H1 (cell line): ENCODE measurements around the gene OR51B5. TPM values are rescaled to one million over a fixed set of nuclear protein-coding genes. Genes with fewer than 3 reads are reported as not detected.

Experiments used
- CTCF ChIA-PET: fragments of 300-600 bp; sonication (Branson Sonifier 250); formaldehyde crosslinking; loops from one replicate; lab custom pipeline; 2021; ENCODE audit not compliant: partially characterized antibody; lab: Charles Lee
- POLR2A ChIA-PET: fragments of 300-600 bp; sonication (Branson Sonifier 250); formaldehyde crosslinking; loops from one replicate; lab custom pipeline; 2021; ENCODE audit warnings: inconsistent platforms; ENCODE audit not compliant: partially characterized antibody; lab: Charles Lee
- DNase-seq, 2 experiments: peaks; one replicate each; pipeline versions ENCODE4 v3.0.0 to v3.0.0-alpha.2; 2010 to 2022; ENCODE audit warnings: low spot score in 2 of 2, low read depth in 1 of 2, mixed read lengths in 1 of 2
- FAIRE-seq: peaks from 2 replicates; lab custom pipeline; 2011; peaks lifted over from hg19 to GRCh38; lab: Jason Lieb, UNC
- H2AFZ ChIP-seq: 2 replicates; pipeline ENCODE4 v1.8.1; 2012; ENCODE audit warnings: low read length, inconsistent platforms
- H2AK5ac ChIP-seq: 2 replicates; pipeline ENCODE4 v1.6.1; 2013; ENCODE audit warnings: low read depth, low read length
- H2BK120ac ChIP-seq: replicated peaks from 2 replicates; pipeline ENCODE3; 2013; ENCODE audit warnings: low read depth, low read length, inconsistent platforms
- H2BK12ac ChIP-seq: 2 replicates; pipeline ENCODE4 v1.6.1; 2013; ENCODE audit warnings: low read depth, low read length
- H2BK15ac ChIP-seq: 2 replicates; pipeline ENCODE4 v1.6.1; 2013; ENCODE audit warnings: low read length
- H2BK20ac ChIP-seq: 2 replicates; pipeline ENCODE4 v1.6.1; 2013; ENCODE audit warnings: low read length
- H2BK5ac ChIP-seq: 2 replicates; pipeline ENCODE4 v1.6.1; 2013; ENCODE audit warnings: low read depth, low read length
- H3K14ac ChIP-seq: 2 replicates; pipeline ENCODE4 v1.6.1; 2013; ENCODE audit warnings: inconsistent platforms; ENCODE audit not compliant: insufficient read length
- H3K18ac ChIP-seq: 2 replicates; pipeline ENCODE4 v1.6.1; 2013; ENCODE audit warnings: low read length; ENCODE audit errors: extremely low read depth
- H3K23ac ChIP-seq: 2 replicates; pipeline ENCODE4 v1.6.1; 2013; ENCODE audit warnings: inconsistent platforms; ENCODE audit not compliant: insufficient read length
- H3K23me2 ChIP-seq: 2 replicates; pipeline ENCODE4 v1.6.1; 2013; ENCODE audit warnings: low read depth, low read length
- H3K27ac ChIP-seq: 2 replicates; pipeline ENCODE4 v1.6.1; 2011; ENCODE audit warnings: low read depth, low read length, inconsistent platforms
- H3K27me3 ChIP-seq, 4 experiments: replicated peaks in 1 of 4; 1 replicate in 1 of 4; 2 replicates in 3 of 4; pipeline versions ENCODE4 v1.6.1 to v1.8.1; 2011 to 2013; ENCODE audit warnings: low read length in 3 of 4, mild to moderate bottlenecking in 3 of 4, inconsistent platforms in 2 of 4, mixed read lengths in 2 of 4, moderate library complexity in 1 of 4; ENCODE audit not compliant: control insufficient read depth in 3 of 4, insufficient read depth in 3 of 4; ENCODE audit errors: extremely low read depth in 1 of 4
- H3K36me3 ChIP-seq, 4 experiments: 2 replicates each; pipeline versions ENCODE4 v1.6.1 to v1.8.1; 2011 to 2013; ENCODE audit warnings: mild to moderate bottlenecking in 4 of 4, low read length in 3 of 4, moderate library complexity in 2 of 4, control low read depth in 1 of 4, inconsistent platforms in 1 of 4; ENCODE audit not compliant: insufficient read depth in 4 of 4, control insufficient read depth in 2 of 4
- H3K4ac ChIP-seq: replicated peaks from 2 replicates; pipeline ENCODE3; 2013; ENCODE audit warnings: low read length, low read depth, mixed read lengths, inconsistent platforms; ENCODE audit not compliant: insufficient read length
- H3K4me1 ChIP-seq, 4 experiments: replicated peaks in 1 of 4; 1 replicate in 1 of 4; 2 replicates in 3 of 4; pipeline versions ENCODE4 v1.6.1 to v1.8.1; 2011 to 2013; ENCODE audit warnings: low read length in 3 of 4, inconsistent platforms in 2 of 4, mixed read lengths in 1 of 4; ENCODE audit not compliant: insufficient read depth in 4 of 4, control insufficient read depth in 3 of 4
- H3K4me2 ChIP-seq, 2 experiments: 2 replicates each; pipeline versions ENCODE4 v1.6.1 to v1.8.1; 2011 to 2013; ENCODE audit warnings: low read depth in 2 of 2, low read length in 2 of 2, control low read depth in 1 of 2, inconsistent platforms in 1 of 2, mild to moderate bottlenecking in 1 of 2; ENCODE audit not compliant: insufficient read depth in 1 of 2
- H3K4me3 ChIP-seq, 4 experiments: fragments of 200-600, 300-600 bp in 1 of 4; sonication (generic), shearing (Covaris generic), sonication (Bioruptor Twin) in 1 of 4; 2 replicates each; pipeline versions ENCODE4 v1.5.1 to v1.8.1; 2011 to 2016; ENCODE audit warnings: low read length in 4 of 4, low read depth in 3 of 4, control low read depth in 2 of 4, inconsistent platforms in 2 of 4, mild to moderate bottlenecking in 2 of 4, mixed read lengths in 1 of 4, moderate library complexity in 1 of 4; ENCODE audit not compliant: insufficient read depth in 2 of 4; ENCODE audit errors: extremely low read depth in 1 of 4
- H3K56ac ChIP-seq: replicated peaks from 2 replicates; pipeline ENCODE3; 2013; ENCODE audit warnings: low read depth, mild to moderate bottlenecking, mixed read lengths, low read length, inconsistent platforms; ENCODE audit not compliant: insufficient read length
- H3K79me1 ChIP-seq: 2 replicates; pipeline ENCODE4 v1.6.1; 2013; ENCODE audit warnings: low read depth, low read length, control low read depth
- H3K79me2 ChIP-seq, 2 experiments: 2 replicates each; pipeline versions ENCODE4 v1.6.1 to v1.8.1; 2012 to 2013; ENCODE audit warnings: low read length in 2 of 2, mild to moderate bottlenecking in 2 of 2, inconsistent platforms in 1 of 2; ENCODE audit not compliant: insufficient read depth in 2 of 2, control insufficient read depth in 1 of 2
- H3K9ac ChIP-seq, 4 experiments: replicated peaks in 1 of 4; 1 replicate in 1 of 4; 2 replicates in 3 of 4; pipeline versions ENCODE4 v1.6.1 to v1.8.1; 2011 to 2013; ENCODE audit warnings: low read depth in 3 of 4, low read length in 3 of 4, control low read depth in 2 of 4, mild to moderate bottlenecking in 2 of 4, moderate library complexity in 2 of 4, inconsistent platforms in 1 of 4; ENCODE audit errors: extremely low read depth in 1 of 4
- H3K9me3 ChIP-seq, 2 experiments: 2 replicates each; pipeline versions ENCODE4 v1.6.1 to v1.8.1; 2012 to 2013; ENCODE audit warnings: mild to moderate bottlenecking in 2 of 2, moderate library complexity in 2 of 2, control low read depth in 1 of 2, inconsistent platforms in 1 of 2, low read depth in 1 of 2, low read length in 1 of 2, mixed read lengths in 1 of 2; ENCODE audit not compliant: insufficient read depth in 2 of 2
- H4K20me1 ChIP-seq, 2 experiments: replicated peaks in 1 of 2; 2 replicates each; pipeline versions ENCODE3 to v1.8.1; 2011 to 2013; ENCODE audit warnings: inconsistent platforms in 2 of 2, low read length in 2 of 2, mild to moderate bottlenecking in 1 of 2; ENCODE audit not compliant: insufficient read depth in 2 of 2, control insufficient read depth in 1 of 2
- H4K5ac ChIP-seq: 2 replicates; pipeline ENCODE4 v1.6.1; 2013; ENCODE audit warnings: low read length, low read depth, mixed read lengths, inconsistent platforms; ENCODE audit not compliant: insufficient read length
- H4K8ac ChIP-seq: 2 replicates; pipeline ENCODE4 v1.8.0; 2013; ENCODE audit warnings: mild to moderate bottlenecking, moderate library complexity, low read length, inconsistent platforms; ENCODE audit not compliant: insufficient read depth; ENCODE audit errors: extremely low read depth
- H4K91ac ChIP-seq: replicated peaks from 2 replicates; pipeline ENCODE3; 2013; ENCODE audit warnings: low read length, mixed read lengths, inconsistent platforms; ENCODE audit not compliant: insufficient read length
- CTCF ChIP-seq, 3 experiments: IDR thresholded peaks; 1 replicate in 2 of 3; 2 replicates in 1 of 3; pipeline versions ENCODE4 v1.5.1 to v1.6.1; 2011; ENCODE audit warnings: low read length in 3 of 3, mild to moderate bottlenecking in 3 of 3, inconsistent platforms in 2 of 3, low read depth in 1 of 3, moderate library complexity in 1 of 3; ENCODE audit not compliant: insufficient read depth in 1 of 3; ENCODE audit errors: control extremely low read depth in 1 of 3
- HDAC6 ChIP-seq: IDR thresholded peaks from one replicate; pipeline ENCODE4 v1.7.1; 2012; ENCODE audit warnings: low read depth, mild to moderate bottlenecking, inconsistent platforms, low read length, moderate library complexity
- RAD21 ChIP-seq, 2 experiments: IDR thresholded peaks in 1 of 2; conservative IDR thresholded peaks in 1 of 2; 2 replicates each; pipeline ENCODE4 v1.6.1; 2011; ENCODE audit warnings: low read depth in 2 of 2, low read length in 2 of 2, improper control_type of control experiment in 1 of 2, inconsistent platforms in 1 of 2, mild to moderate bottlenecking in 1 of 2, moderate library complexity in 1 of 2
- WGBS, 2 experiments: shearing (Covaris generic) in 1 of 2; methylation state at CpG; one replicate each; pipeline versions ENCODE4 v1.1.6 to v1.1.7; 2013 to 2015; ENCODE audit warnings: low lambda C conversion rate in 2 of 2, mixed read lengths in 2 of 2, inconsistent platforms in 1 of 2, low coverage in 1 of 2, missing lambda C conversion rate in 1 of 2; ENCODE audit not compliant: insufficient replicate concordance in 2 of 2, insufficient coverage in 1 of 2, insufficient read length in 1 of 2; ENCODE audit errors: extremely low coverage in 1 of 2, missing lambda C conversion rate in 1 of 2; 5-methylcytosine and 5-hydroxymethylcytosine counted together
- polyA plus RNA-seq, 7 experiments: library from polyadenylated mRNA; depleted of rRNA in 3 of 7; stranded (reverse) in 5 of 7; unstranded in 2 of 7; fragments of >200 nt in 5 of 7; fragments of 200-250 nt in 2 of 7; gene quantifications; 1 replicate in 5 of 7; 2 replicates in 1 of 7; 4 replicates in 1 of 7; pipeline versions ENCODE4 v1.2.1 to v1.2.3, GENCODE V29; 2011 to 2013; ENCODE audit warnings: missing spikeins in 2 of 7, mixed read lengths in 2 of 7
- total RNA-seq: library from RNA; stranded (reverse); fragmentation: NEBNext Ultra II Directional; extraction: Animal tissue kit (Norgen Biotek cat#: 25700); gene quantifications from 2 replicates; pipeline ENCODE4 v1.2.1, GENCODE V29; 2021

OR51B5 gene
- total and polyA plus RNA-seq, 2 of the 8 experiments (the other 6 are each of a cell fraction or from before 2014, with no cell fraction given): not detected

- no peak overlapping the region for H4K5ac ChIP-seq
- no peak overlapping the region for H3K23ac ChIP-seq
- FAIRE-seq: no peak
- H2AFZ ChIP-seq: no peak overlapping the region
- no peak overlapping the region for H2BK12ac ChIP-seq
- H3K36me3 ChIP-seq: no peaks in the 10 kb centered on the region
- ChIA-PET CTCF (interaction anchor here (0.6 to 1.6 kb wide), 8 partner anchors 12 to 753 kb away, joined by 3 to 8 read pairs (median 3); partner anchors contain the start of gene OR51D1), POLR2A (no interaction called here)
- DNase-seq: no peak
- no peak overlapping the region for H3K9ac ChIP-seq
- no peak overlapping the region for H4K91ac ChIP-seq
- no peaks in the 10 kb centered on the region for H3K23me2 ChIP-seq
- no peak overlapping the region for H2BK5ac ChIP-seq
- H2BK120ac ChIP-seq: no peak overlapping the region
- no peak overlapping the region for H3K27ac ChIP-seq
- no peak overlapping the region for H3K4me3 ChIP-seq
- no peak overlapping the region for H3K4me2 ChIP-seq
- no peak overlapping the region for H3K4ac ChIP-seq
- no peak overlapping the region for H4K8ac ChIP-seq
- no peak overlapping the region; the same call in 1 of the 2 replicates for H2AK5ac ChIP-seq
- H3K14ac ChIP-seq: no peak overlapping the region
- H2BK15ac ChIP-seq: no peak overlapping the region
- no peaks in the 10 kb centered on the region for H3K27me3 ChIP-seq
- H2BK20ac ChIP-seq: no peak overlapping the region
- no peaks in the 10 kb centered on the region for H3K9me3 ChIP-seq
- no peaks in the 10 kb centered on the region for H3K79me2 ChIP-seq
- no peak overlapping the region for H3K18ac ChIP-seq
- peaks cover 0 to 4% (median 0%) of the 10 kb centered on the region in 4 experiments; a peak in 1 of 7 replicates for H3K4me1 ChIP-seq
- H4K20me1 ChIP-seq: no peaks in the 10 kb centered on the region
- WGBS, 2 experiments: 86% methylated on average over 2 of the region's 2 CpGs; no CpG with 5 or more reads in 1 of the 2 experiments
- no peak overlapping the region for H3K56ac ChIP-seq
- no peaks in the 10 kb centered on the region for H3K79me1 ChIP-seq
- TF ChIP-seq CTCF (IDR thresholded peaks at IDR 0.05; ENCODE audit: control extremely low read depth in 1 of 3, insufficient read depth in 1 of 3, low read depth in 1 of 3, low read length in 3 of 3) (peak in 1 of 3 experiments; percentile 25; a peak in 1 of 4 replicates), RAD21 (IDR thresholded peaks at IDR 0.05 in 1 of 2, conservative IDR thresholded peaks at IDR 0.05 in 1 of 2; ENCODE audit: low read depth in 2 of 2, low read length in 2 of 2) (peak; percentile 10 to 17; a peak in 1 of 4 replicates), HDAC6 (no peak)
These were observed 46.9 kb upstream of the OR51B5 start for GRCh38 chr11:5390210-5390609.
